Renal cortex interstitium (tissue), 11 donors: Measurements from ENCODE around the gene UCN. TPM values are rescaled to one million over a fixed set of nuclear protein-coding genes. Genes with fewer than 3 reads are reported as not detected.
"Not testable (repeated sequence)": the region's sequence is repeated elsewhere in the genome, so short reads cannot be mapped to it uniquely, and the experiment has no call there.

Experiments used
- DNase-seq, 11 donors: peaks; one replicate each; pipeline ENCODE4 v3.0.0-alpha.2; 2013; ENCODE audit warnings: low read depth in 9 of 11, low spot score in 4 of 11; ENCODE audit errors: extremely low read depth in 1 of 11
- polyA plus RNA-seq, 3 donors: library from polyadenylated mRNA; unstranded; fragments of 120-200 nt; gene quantifications; one replicate each; pipeline ENCODE4 v1.2.1, GENCODE V29; 2013; ENCODE audit not compliant: insufficient read length in 3 of 3

The UCN gene
- polyA plus RNA-seq, 3 donors = 0.56 to 1.1 (median 0.82) TPM

DNA sequence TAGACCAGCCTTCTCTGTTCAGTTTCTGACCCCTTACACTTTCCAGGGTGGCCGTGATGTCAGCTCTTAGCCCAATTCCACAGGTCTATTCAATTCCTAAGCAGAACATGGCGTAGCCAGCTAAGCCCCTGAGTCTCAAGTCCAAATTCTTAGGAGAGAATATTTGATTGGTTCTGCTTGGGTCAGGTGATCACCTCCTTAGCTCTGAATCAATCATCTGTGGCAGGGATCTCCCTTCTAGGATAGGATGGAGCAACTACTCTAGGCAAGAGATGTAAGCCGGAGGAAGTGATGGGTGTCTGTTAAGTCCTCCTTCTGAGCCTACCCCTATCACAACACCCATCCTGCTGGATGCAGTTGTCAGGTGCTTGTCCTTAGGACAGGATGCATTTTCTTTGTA, 11.1 kb downstream of the UCN start:
- no peak for DNase-seq

DNA sequence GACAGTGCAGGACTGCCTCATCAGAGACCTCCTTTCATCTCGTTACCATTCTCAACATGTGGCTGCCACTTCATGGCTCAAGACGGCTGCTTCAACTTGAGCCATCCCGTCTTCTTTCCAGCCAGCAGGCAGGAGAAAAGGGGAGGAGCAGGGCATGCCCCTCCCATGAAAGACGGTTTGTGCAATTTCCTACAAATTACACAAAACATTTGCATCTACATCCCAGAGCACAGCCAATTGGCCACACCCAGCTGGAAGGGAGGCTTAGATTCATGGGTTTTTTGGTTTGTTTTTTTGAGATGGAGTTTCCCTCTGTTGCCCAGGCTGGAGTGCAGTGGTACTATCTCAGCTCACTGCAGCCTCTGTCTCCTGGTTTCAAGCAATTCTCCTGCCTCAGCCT, 11.8 kb downstream of the UCN start:
- DNase-seq = no peak

DNA sequence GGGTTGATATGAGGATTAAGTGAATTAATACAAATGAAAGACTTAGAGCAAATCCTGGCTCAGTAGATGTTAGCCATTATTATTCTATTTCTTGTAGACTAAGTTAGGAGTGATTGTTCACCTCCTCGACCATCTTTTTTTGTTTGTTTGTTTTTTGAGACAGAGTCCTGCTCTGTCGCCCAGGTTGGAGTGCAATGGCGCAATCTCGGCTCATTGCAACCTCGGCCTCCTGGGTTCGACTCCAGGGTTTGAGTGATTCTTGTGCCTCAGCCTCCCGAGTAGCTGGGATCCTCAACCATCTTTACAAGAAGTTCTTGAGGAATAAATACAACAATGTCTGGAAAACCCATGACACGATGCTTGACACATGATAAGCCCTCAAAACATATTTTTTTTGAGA, 13.3 kb downstream of the UCN start:
- no peak for DNase-seq

DNA sequence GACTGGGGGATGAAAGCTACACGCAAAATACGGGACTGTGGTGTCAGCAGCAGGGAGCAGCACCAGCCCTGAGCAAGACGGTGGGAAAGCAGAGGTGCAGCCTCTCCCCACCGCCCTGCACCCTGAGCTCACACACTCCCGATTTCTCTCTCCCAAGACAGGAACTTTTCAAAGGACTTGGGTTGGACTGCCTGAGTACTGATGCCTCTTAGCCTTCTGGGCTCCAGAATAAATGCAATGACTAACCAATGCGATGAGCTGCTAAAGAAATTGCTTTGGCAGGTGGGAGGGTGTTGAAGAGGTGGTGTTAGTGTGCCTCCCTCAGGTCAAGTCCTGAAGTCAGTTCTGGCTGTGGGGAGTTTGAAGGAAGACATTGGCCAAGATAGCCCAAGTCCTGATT, 16.4 kb downstream of the UCN start:
- DNase-seq = no peak

DNA sequence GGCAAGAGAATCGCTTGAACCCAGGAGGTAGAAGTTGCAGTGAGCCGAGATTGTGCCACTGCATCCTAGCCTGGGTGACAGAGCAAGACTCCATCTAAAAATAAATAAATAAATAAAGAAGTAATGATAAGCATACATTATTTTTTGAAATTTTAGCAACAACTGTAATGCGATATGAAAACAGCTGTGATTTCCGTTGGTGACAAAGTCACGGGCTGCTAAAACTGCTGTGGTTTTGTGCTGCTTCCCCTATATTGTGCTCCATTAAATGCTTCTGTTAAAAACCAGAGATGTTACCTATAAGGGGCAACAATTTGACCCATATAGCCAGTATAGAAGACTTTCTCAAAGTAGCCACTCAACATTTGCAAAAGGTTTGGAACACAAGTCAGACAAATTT, 17.7 kb downstream of the UCN start:
- DNase-seq = no peak

DNA sequence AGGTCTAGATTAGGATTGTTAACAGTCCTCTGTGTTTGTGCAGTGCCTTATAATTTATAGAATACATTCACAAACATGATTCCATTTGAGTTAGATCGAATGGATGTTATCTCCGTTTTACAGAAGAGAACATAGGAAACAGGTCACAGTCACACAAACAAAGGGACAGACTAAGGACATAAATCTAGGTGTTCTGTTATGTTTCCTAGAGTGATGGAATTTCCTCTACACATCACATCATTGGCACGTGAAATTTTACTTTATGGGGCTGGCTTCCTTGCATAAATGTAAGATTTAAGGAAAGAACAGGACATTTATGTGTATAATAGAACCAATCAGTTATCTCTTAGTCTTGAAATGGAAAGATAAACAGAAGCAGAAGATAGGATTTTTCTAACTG, 19.6 kb downstream of the UCN start:
- DNase-seq = no peak

DNA sequence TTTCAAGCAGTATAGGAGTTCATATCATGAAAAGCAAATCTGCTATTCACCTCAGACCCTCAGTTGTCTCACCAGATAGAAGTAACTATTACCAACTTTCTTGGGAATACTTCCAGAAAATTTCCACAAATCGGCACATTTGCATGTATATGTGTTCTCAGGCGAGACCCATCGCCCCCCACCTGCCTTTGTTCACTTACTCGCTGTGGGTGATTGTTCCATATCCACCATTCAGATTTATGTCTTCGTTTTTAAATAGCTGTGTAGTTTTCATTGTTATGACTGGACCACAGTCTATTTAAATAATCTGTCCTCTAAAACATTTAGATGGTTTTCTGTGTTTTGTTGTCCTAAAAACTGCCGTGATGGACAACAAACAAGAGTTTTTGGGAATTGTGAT, 22.8 kb downstream of the UCN start:
- DNase-seq = no peak

DNA sequence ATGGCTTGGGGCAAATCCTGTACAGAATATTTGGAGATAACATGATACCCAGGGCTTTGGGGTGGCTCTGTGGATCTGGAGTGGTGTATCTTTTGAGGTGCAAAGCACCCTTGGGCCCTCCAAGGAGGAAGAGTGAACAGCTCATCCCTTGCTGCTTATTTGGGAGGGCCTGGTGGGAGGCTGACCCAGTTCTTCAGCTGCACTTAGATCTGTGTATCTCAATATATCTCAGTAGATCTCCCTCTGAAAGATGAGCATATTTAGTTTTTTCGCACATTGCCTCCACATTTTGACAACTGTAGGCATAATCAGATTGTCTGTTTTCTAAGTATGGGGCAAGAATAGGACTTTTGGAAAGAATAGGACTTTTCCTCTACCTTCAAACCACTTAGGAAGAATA, 23.2 kb downstream of the UCN start:
- DNase-seq = no peak

DNA sequence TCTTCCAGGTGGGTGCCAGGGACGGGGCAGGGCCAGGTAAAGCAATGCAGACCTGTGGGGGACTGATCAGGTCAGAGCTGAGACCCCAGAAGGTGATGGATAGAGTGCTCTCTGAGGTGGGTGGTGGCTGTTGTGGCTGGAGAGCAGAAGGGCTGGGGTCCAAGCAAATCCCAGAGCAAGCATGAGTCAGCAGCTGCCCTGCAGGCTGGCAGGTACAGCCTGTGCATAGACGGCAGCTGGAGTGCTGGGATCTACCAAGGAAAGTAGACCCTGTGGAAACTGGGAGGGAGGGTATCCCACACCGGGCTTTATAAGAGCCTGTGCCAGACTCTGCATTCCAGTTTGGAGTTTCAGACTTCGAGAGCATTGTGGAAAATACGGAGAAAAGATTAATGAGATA, 25.4 kb downstream of the UCN start:
- no peak for DNase-seq

DNA sequence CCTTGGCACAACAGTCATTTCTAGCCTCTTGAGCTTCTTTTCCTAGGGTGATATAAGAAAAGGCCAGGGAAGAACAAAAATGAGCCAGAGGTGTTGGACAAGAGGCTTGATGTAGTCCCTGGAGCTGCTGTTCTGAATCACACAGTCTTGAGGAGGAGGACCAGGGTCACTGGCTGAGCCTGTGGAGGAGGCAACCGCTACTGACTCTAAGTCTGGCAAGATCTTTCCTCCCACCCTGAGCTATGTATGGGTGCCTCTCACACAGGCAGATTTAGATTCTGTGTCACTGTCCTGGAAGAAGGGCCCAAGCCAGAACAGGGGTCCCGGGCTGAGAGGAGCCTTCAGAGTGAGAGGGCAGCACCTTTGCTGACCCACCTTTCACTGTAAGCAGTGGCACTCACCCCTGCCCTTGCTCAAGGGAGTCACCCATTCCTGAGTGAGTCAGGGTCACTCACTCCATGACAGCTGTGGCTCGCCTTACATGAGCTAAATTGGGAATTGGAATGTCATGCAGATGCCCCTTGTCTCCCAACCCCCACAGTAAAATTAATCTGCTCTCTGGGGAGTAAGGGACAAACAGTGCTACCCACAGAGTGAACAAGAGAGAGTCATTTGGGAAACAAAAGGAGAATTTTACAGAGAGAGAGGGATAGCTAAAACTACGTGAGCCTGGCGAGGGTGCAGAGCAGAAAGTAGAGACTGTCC, 26.2 kb downstream of the UCN start, which contains the start of gene TRIM54:
TSS of gene TRIM54 (plus strand) at position 575 of the 705 bp plus-strand sequence. CDS start 303 bp downstream, outside the sequence.
- DNase-seq = no peak

DNA sequence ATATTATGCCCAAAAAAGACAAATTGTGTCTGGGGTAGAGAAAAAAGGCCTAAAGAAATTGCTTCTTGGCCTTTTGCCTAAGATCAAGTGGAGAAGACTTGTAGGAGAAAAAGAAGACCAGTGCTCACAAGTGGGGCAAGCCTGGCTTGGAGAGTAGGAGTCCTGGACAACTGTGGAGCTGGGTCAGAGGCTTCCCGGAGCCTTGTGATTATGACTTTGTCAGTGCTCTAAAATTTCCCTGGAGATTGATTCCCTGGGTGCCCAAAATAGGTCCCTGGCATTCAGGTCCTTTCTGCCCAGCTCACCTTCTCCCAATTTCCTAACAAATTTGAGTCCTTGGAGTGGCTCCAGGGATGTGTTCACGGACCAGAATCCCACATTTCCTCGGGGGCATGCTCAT, 26.8 kb downstream of the UCN start:
- DNase-seq = no peak

DNA sequence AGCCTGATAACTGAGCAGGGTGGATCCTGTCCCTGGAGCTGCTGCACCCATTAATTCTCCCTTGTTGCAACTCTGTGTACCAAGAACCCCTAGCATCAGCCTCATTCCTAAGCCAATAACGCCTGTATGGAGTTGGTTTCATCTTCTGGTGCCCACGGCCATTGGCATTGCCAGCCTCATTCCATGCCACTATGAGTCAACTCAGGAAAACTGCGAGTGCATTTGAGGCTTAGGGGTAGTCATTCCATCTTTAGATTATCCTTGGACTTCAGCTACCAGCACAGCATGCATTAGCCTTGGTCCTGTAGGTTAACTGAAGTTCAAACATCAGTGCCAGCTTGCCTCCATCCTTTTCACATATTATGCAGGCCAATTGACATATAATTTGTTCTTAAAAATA, 27.4 kb downstream of the UCN start:
- no peak for DNase-seq

DNA sequence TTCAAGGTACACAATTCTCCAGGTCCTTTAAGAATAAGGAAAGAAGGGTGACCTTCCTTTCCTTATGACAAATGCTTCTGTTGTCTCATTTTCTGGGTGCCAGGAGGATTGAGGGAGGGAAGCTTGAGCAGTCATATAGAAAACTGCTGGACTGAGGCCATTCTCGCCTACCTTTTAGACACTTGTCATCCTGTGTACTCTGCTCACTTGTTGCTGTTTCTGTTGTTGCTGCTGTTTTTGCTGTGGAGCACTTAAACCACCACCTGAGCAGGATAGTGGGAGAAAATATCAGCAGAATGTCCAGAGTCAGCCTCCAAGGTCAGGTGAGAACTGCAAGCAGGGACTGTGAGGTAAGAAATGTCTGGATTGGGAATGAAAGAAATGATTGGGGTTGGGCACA, 30.2 kb downstream of the UCN start:
- DNase-seq = no peak

DNA sequence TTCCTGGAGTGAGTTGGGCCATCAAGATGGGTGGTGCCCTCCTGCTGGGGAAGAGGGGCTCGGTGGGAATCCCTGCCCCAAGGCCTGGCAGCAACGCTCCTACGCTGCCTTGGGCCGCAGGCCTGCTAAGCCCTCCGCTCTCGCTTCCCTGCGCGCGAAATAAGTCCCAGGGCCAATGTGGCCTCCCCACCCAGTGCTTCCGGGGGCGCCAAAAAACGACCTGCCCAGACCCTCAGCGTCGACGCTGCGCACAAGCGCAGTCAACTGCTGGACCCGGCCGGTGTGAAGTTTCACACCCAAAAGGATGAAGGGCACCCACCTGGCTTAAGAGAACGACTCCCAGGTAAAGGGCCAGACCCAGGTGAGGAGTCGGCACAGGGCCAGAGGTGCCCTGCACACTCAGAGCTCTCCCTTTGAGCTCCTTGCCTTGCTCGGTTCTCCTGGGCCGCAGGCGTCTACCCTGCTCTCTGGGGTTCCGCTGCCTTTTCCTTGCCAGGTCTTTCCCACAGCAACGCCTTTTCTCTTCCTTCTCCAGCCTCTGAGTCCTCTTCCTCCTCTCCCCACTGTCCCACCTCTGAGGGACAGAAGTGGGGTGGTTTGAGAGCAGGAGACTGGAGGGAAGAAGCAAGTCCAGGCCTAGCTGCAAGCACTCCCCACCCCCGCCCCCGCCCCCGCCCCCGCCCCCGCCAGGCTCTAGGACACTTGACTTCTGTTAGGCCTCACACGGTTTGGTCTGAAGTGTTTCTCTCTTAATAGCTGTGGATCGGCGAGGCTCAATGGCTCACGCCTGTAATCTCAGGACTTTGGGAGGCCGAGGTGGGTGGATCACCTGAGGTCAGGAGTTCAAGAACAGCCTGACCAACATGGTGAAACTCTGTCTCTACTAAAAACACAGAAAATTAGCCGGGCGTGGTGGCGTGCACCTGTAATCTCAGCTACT, 32.8 kb downstream of the UCN start, which contains the start of gene DNAJC5G:
TSS of gene DNAJC5G (plus strand) at position 223 of the 940 bp plus-strand sequence. CDS start 1,296 bp downstream, outside the sequence.
- no peak for DNase-seq

DNA sequence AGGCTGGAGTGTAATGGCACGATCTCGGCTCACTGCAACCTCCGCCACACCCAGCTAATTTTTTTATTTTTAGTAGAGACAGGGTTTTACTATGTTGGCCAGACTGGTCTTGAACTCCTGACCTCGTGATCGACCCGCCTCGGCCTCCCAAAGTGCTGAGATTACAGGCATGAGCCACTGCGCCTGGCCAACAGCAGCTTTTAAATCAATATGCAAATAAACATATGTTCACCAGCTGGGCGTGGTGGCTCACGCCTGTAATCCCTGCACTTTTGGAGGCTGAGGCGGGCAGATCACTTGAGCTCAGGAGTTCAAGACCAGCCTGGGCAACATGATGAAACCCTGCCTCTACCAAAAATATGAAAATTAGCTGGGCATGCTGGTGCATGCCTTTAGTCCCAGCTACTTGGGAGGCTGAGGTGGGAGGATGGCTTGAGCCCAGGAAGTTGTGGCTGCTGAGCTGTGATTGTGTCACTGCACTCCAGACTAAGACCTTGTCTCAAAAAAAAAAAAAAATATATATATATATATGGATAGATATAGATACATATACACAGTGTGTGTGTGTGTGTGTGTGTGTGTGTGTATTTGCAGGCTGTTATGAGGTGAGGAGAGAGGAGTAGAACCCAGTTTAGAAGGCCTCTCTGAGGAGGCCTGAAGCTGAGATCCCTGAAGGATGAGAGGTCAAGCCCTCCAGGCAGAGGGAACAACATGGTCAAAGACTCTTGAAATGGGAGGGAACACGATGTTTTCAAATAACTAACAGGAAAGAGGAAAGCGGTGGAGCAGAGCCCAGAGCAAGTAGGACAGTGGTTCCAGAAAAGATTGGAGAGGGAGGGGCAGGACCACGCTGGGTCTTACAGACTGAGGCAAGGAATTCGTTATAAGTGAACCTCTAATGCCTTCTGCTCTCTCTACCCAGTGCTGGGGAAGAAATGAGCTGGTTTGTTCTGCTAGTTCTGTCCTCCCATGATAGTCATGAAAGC, 35.4 kb downstream of the UCN start:
- not testable (repeated sequence) for DNase-seq

DNA sequence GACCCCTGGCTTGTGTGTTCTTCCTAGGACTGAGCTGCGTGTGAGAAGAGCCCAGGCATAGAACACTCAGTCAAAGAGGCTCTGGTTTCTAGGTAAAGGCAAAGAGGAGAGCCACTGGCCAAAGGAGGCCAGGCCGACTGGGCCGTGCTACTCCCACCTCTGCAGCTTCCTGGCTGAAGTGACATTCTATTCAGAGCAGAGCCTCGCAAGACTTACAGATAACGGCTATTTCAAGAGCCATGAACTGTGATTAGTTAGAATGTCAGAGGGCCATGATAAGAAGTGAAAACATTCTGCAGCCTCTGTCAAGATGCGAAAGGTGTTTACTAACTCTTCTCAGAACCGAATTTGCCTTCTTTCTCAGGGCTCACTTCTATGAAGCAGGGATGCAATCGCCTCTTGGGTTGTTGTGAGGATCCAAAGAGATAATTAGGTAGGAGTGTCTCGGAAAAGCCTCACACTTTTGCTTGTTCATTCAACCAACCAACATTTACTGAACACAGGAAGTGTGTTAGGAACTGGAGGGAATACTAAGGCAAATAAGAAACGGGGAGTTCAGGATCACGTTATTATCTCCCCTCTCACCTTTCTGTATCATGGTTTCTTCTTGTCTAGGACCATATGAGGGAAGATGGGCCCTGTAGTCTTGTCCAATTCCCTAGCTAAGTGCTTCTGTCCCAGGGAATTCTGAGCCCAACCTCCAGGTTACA, 36.5 kb downstream of the UCN start:
- DNase-seq = no peak

DNA sequence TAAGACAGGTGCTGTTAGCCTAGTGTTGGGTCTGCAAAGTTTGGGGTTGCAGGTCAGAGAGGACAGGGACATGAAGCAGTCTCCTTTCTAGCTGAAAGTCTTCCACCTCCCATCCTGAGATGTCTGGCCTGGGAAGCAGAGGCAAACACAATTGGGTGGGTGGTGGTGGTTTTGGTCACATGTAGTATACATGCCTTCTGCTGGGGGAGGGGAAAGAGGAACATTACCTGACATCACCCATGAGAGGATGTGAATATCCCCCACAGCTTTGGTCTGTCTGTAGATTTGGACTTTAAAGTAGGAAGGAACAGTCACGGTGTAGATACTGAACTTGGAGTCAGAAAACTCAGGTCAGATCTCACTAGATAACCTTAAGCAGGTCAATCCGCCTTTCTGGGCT, 37.6 kb downstream of the UCN start:
- no peak for DNase-seq

DNA sequence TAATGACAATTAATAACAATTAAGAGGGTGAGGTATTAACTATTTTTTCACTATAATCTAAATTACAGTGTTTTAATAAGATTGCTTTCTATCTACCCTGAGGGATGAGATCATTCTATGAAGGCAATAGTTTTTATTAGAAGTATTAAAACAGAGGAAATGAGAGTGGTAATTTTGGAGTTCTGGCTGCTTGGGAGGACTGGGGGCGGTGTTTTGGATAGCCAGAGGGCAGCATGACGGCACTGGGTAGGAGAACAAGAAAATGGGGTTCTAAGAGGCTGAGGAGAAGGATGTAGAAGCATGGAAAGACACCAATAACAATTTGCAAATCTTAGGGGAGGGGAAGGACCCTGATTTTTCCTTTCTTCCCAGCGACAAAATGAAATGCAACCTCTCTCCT, 38.1 kb downstream of the UCN start:
- no peak for DNase-seq
